ENCODE measurements around the gene SLC34A2. TPM values are rescaled to one million over a fixed set of nuclear protein-coding genes. Genes with fewer than 3 reads are reported as not detected.
"Not testable (repeated sequence)": the region's sequence is repeated elsewhere in the genome, so short reads cannot be mapped to it uniquely, and the experiment has no call there.

Gene SLC34A2, protein sequence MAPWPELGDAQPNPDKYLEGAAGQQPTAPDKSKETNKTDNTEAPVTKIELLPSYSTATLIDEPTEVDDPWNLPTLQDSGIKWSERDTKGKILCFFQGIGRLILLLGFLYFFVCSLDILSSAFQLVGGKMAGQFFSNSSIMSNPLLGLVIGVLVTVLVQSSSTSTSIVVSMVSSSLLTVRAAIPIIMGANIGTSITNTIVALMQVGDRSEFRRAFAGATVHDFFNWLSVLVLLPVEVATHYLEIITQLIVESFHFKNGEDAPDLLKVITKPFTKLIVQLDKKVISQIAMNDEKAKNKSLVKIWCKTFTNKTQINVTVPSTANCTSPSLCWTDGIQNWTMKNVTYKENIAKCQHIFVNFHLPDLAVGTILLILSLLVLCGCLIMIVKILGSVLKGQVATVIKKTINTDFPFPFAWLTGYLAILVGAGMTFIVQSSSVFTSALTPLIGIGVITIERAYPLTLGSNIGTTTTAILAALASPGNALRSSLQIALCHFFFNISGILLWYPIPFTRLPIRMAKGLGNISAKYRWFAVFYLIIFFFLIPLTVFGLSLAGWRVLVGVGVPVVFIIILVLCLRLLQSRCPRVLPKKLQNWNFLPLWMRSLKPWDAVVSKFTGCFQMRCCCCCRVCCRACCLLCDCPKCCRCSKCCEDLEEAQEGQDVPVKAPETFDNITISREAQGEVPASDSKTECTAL
- polyA plus RNA-seq (2014; cell fraction: cytosol; rRNA removed) = not detected in 2 replicates
- not detected in 2 replicates for polyA plus RNA-seq (2014; cell fraction: nucleus; rRNA removed)

DNA sequence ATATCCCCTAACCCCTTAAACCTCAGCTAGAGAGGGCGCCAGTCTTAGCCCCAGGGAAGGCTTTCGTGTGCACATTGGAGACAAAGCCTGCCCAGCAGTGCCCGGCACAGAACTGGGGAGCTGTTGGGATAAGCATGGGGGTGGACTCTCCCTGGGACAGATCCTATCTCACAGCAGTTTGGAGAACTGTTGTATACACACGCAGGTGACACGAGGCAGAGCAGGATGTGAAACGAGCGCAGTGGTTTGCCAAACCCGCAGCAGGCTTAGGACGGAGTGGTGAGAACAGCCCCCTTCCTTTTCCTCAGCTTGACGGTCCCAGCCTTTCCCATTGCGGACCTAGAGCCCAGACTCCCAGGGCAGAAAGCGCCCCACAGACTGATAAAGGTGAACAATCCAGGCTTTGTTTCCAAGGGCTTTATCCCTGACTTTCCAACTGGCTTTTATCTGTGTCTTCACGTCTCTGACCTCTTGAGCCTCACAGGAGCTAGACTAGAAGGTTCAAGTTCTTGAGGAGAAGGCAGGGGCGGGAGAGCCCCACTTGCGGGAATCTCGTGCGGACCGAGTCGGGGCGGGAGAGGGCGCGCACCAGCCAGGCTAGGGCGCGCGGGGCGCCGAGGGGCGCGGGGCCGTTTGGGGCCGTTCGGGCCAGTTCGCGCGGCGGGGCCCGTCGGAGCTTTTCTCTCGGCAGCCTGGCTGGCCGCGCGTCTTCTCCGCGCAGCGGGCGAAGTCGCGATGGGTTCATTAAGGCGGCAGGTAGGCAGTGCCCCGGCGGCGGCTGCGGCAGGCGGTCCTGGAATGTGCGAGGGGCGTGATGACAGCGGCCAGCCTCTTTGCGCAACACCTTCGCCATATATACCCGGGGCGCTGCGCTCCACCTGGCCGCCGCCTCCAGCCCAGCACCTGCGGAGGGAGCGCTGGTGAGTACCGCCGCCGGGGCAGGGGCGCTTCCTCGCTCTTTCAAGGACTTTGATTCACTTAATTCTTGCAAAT is at the start of gene SLC34A2:
TSS of gene SLC34A2 (plus strand) at position 881 of the 993 bp plus-strand sequence. CDS start 6,650 bp downstream, outside the sequence.
- DNase-seq (ENCODE audit: low spot score) = no peak

DNA sequence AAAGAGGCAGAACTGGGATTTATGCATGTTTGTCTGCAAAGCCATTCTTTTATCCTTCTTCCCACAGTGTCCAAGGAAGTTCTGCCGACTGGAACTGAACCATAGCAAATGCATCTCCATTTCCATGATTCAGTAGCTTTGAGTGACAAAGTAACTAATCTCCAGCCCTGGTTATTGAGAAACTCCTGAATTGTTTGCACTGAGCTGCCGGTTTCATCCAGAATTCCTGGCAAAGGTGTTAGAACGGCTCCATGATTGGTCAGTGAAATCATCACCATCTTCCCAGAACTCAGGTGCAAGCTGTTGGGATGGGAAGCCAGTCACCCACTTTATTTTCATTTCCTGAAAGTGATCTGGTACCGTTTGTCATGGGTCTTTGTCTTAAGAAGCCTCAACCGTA is 47.0 kb upstream of the SLC34A2 start:
- DNase-seq (ENCODE audit: low spot score) = no peak

DNA sequence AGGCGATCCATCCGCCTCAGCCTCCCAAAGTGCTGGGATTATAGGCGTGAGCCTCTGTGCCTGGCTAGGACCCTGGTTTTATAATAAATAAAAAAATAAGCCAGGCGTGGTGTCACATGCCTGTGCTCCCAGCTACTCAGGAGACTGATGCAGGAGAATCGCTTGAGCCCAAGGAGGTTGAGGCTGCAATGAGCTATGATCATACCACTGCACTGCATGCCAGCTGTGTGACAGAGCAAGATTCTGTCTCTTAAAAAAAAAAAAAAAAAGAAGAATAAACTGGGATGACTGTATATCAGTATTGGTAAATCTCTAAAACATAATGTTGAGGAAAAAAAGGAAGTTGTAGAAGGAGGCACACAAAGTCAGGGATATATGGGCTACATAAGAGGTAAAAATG is 45.7 kb upstream of the SLC34A2 start:
- no peak for DNase-seq (ENCODE audit: low spot score)

DNA sequence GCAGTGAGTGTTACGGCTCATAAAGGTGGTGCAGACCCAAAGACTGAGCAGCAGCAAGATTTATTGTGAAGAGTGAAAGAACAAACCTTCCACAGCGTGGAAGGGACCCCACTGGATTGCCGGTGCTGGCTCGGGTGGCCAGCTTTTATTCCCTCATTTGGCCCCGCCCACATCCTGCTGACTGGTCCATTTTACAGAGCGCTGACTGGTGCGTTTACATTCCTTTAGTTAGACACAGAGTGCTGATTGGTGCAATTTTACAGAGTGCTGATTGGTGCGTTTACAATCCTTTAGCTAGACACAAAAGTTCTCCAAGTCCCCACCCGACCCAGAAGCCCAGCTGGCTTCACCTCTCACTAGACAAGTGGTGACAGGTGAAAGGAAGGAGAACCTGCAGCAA is 42.0 kb upstream of the SLC34A2 start:
- not testable (repeated sequence) for DNase-seq (ENCODE audit: low spot score)

DNA sequence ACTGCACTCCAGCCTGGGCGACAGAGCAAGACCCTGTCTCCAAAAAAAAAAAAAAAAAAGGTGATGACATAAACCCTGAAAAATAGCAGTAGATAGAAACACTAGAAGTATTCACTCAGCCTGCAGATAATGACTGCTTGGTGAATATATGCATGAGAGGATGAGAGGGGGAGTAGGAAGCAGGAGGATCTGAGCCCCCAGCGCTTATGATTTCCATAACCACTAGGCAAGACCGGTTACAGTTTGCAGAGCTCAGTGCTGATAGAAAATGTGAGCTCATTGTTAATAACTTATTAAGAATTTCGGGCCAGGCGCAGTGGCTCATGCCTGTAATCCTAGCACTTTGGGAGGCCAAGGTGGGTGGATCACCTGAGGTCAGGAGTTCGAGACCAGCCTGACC is 40.8 kb upstream of the SLC34A2 start:
- no peak for DNase-seq (ENCODE audit: low spot score)

DNA sequence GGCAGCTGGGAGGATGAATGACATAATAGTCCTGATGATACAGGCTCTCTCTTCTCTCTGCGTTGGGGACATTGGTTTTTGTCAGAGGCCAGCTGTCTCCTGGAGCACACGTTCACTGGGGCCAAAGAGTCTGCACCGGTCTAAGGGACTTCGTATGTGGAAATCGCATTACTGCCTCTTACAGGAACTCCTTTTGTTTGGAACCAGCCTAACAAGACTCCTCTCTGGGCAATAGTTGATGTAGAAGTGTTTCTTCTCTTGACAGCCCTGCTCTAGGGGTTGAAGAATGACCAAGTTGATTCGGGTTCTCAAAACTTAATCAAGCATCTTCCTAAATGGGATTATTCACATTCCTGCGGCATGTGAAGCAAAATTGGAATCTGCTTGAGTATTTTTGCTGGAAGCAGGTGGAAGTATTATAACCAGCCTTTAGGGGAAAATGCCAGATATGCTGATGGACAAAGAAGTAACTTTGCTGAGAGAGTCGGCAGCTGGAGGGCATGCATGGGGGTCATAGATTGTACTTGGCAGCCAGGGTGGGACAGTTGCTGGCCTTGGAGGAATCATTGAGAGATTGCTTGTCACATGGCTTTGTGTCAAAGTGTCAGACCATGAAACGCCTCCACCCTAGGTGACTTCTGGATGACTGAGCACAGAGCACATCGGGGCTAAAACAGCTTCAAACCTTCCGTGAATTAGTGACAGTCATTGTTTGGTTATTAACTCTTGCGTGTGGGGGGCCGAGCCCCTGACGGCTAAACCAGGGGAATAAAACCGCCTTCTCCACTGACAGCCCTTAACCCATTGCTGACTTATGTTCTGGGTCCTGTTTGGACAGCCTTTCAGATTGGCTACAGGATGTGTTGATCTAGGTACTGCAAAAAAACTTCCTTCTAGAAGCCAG is 34.4 kb upstream of the SLC34A2 start:
- DNase-seq (ENCODE audit: low spot score) = no peak

DNA sequence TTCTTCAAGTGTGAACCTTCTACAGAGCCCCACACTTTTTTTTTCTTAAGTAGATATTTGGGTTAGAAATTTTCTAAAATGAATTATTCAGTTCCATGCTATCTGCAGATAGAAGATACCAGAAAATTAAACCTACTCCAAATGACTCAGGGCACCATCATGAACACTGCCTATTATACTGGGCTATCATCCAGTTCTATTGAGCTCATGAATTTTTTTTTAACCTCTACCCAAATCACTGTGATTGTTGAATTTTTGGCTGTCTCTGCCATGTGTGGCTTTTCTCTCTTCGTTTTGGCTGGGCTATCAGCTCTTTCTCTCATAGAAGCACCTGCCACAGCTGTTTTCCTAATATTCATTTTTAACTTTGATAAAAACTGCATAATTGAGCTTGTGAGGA is 31.0 kb upstream of the SLC34A2 start:
- no peak for DNase-seq (ENCODE audit: low spot score)

DNA sequence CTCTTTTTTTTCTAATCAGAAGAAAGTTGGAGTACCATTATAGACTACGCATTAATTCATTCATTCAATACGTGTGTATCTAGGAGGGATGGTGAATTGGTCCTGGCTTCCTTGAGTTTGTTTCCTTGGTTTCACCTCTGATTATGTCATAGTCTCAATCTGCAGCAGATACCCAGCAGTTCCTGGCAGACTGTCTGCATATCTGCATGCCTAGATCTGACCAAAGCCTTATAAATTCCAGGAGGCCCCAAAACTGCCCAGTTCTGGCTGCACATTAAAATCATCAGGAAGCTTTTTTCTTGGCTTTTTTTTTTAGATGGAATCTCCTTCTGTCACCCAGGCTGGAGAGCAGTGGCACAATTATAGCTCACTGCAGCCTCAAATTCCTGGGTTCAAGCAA is 27.2 kb upstream of the SLC34A2 start:
- no peak for DNase-seq (ENCODE audit: low spot score)

DNA sequence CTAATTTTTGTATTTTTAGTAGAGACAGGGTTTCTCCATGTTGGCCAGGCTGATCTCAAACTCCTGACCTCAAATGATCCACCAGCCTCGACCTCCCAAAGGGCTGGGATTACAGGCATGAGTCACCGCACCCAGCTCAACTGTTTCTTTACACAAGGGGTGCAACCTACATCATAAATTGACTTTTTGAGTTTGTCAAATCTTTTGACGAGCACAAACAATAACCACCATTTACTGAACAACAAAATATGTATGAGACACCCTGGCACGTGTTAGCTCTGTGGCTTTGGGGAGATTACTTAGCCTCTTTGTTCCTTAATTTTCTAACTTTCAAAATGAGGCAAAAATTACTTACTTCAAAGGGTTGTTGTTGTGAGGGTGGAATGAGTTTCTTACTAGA is 23.5 kb upstream of the SLC34A2 start:
- no peak for DNase-seq (ENCODE audit: low spot score)

DNA sequence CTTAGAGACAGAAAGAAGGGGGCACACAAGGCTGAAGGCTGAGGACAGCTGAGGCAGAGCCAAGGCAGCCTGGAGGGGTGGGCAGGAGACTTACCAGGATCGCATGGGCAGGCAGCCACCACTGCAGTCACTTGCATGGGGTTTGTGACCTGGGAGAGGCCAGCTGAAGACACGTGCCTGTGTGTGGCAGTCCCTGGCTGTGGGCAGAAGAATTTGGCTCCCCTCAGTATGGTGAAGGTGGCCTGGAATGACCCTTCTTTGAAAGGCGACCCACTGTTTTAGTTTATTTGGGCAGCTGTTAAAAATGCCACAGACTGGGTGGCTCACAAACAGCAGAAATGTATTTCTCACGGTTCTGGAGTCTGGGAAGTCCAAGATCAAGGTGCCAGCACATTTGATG is 22.1 kb upstream of the SLC34A2 start:
- no peak for DNase-seq (ENCODE audit: low spot score)

DNA sequence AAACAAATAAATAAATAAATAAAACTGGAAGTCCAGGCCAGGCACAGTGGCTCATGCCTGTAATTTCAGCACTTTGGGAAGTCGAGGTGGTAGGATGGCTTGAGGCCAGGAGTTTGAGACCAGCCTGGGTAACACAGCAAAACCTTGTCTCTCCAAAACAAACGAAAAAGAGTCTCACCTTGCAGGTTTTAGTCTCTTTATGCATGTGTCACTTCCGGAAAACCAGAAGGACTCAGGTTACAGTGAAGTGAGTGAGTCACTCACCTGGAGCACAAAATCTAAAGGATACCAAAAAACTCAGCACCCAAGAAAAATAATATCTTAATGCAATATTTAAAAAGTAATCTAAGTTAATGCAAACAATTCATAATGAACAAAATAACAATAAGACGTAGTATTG is 20.1 kb upstream of the SLC34A2 start:
- no peak for DNase-seq (ENCODE audit: low spot score)

DNA sequence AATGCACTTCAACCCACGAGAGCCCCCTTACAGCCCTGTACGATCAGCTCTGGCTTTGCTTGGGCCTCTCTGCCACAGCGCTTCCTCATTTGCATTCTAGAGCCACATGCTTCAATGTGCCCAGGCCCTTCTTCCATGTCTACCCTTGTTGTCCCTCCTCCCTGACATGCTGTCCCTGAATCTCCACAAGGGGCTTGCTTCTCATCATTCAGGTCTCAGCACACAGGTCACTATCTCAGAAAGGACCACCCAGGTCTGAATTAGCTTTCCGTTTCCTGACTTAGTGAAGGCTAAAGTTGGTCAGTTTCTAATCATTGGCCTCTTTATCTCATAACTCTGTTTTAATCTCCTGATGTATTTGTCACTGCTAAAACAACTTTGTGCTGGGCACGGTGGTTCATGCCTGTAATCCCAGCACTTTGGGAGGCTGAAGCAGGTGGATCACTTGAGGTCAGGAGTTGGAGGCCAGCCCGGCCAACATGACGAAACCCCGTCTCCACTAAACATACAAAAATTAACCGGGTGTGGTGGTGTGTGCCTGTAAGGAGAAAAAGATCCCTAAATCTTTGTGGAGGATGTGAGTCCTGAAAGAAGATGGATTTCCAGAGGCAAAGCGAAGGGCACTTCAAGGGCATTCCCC is 17.9 kb upstream of the SLC34A2 start:
- DNase-seq (ENCODE audit: low spot score) = no peak

DNA sequence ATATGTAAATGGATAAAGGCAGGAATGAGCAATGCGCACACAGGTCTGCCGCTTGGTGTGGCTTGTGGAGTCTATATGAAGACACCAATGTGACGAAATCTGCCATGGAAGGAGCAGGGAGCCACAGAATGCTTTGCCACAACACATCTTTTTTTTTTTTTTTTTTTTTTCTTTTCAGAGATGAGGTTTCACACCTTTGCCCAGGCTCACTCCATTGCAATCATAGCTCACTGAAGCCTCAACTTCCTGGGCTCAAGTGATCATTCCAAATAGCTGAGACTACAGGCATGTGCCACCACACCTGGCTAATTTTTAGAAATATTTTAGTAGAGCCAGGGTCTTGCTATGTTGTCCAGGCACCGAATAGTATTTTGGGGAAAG is 17.4 kb upstream of the SLC34A2 start:
- no peak for DNase-seq (ENCODE audit: low spot score)

DNA sequence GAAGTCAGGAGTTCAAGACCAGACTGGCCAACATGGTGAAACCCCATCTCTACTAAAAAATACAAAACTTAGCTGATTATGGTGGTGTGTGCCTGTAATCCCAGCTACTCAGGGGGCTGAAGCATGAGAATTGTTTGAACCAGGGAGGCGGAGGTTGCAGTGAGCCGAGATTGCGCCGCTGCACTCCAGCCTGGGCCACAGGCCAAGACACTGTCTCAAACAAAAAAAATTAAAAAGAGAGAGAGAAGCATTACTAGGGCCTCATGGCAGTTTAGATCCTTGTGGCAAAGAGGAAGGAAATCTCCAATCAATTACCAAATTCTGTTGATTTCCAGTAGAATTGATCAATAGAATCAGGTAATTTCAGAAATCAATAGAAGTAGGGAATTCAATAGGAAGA is 16.8 kb upstream of the SLC34A2 start:
- DNase-seq (ENCODE audit: low spot score) = no peak

DNA sequence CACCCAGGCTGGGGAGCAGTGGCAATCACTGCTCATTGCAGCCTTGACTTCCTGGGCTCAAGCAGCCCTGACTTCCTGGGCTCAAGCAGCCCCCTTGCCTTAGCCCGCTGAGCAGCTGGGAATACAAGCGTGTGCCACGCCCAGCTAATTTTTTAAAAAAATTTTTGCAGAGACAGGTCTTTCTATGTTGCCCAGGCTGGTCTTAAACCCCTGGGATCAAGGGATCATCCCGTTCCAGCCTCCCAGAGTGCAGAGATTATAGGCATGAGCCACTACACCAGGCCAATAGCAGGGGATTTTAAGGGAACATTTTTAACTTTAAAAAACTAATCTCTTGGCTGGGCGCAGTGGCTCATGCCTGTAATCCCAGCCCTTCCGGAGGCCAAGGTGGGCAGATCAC is 5.3 kb upstream of the SLC34A2 start:
- no peak for DNase-seq (ENCODE audit: low spot score)

DNA sequence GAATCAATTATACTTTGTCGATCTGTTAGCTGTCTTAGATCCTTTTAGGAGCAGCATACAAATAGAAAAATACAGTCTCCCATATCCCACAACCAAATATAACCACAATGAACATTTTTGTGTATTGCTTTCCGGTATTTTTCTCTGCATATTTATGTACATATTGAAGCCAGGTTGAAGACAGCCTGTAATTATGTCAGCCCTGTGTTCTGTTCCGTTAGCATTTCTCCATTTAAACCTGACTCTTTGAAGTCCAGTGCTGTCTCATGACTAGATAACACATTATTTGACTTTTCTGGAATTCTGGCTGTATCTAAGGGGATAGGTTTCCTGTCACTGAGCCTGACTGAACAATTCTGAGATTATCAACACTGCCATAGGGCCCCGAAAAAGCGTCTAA is 4.0 kb upstream of the SLC34A2 start:
- DNase-seq (ENCODE audit: low spot score) = no peak

DNA sequence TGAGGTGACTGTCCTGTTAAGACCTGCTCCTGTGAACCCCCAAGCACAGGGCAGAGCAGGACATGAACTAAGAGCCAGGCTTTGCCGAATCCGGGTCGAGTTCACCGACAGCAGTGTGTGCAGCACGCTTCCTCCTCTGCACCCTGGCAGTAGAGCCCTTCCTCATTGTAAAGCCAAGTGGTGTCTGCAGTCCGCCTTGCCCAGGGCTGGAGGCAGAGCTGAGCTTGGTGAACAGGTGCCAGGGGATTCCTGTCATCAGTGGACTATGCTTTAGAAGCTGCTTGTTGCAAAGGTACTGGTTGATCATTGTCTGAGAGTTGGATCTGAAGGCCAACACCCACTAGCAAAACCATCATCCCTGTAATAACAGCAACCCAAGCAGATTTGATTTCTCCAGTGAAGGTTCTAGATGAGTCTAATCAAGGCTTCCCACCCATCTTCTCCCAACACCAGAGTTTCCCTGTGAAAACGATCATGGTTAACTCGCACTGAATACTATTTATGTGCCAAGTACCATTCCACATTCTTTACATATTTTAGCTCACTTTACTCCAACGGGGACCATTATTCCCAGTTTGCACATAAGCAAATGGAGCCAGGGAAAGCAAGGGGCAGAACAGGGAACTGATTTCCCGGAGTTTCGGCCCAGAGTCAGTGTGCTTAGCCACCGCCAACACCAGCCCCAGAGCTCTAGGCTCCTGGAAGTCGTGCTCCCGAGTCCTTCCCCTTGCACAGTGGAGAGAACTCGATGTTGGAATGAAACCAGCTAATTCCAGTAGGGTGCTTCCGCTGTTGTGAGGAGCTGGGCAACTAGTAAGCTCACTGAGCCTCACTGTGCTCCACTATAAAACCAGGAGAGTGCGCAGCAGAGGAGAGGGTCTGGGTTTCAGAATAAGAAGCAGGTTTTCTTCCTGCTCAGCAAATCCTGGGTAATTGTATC is 1.4 kb upstream of the SLC34A2 start:
- no peak for DNase-seq (ENCODE audit: low spot score)

DNA sequence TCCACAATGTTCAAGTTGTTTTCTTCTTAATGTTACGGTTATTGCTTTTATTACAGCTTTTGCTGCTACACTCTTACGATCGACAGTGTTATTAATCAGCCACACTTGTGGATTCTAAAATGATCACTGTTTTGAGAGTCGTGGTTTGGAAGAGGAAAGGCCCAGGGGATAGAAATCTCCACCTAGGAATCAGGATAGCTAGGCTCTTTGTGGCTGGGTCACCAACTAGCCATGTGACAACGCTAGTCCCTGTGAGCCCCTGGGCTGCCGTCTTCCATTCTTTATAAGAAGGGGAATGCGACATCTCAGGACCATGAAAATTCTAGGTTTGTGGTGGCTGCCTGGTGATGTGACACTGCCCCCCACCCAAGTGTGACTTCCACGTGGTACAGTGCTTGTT is 380 bp downstream of the SLC34A2 start:
- DNase-seq (ENCODE audit: low spot score) = no peak

DNA sequence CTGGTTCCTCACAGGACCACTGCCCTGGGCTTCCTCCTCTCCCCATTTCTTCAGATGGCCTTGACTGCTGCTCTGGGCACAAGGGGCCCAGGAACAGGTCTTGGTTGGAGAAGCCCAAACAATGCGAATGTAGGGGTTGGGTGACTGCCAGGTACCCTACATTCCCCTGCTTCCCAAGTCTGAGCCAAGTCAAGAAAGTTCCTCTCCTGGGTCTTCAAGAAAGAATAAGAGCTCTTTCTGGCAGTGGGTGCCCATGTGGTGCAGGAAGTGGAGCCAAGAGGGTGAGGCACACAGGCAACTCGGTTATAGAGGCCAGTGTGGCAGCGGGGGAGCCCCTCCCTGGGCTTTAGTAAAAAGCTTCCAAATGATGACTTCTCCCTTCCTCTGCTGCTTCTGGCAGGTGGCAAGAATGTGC is 2.7 kb downstream of the SLC34A2 start:
- DNase-seq (ENCODE audit: low spot score) = no peak

Data from SK-N-DZ (cell line).